HG03558 (cell line): Measurements from ENCODE around the gene APOA1.
"Not testable (repeated sequence)": the region's sequence is repeated elsewhere in the genome, so short reads cannot be mapped to it uniquely, and the experiment has no call there.

Source experiments
- ATAC-seq: cut with Tn5 transposase; IDR thresholded peaks from one replicate; pipeline ENCODE4 v1.9.1; 2021; ENCODE audit warnings: moderate number of reproducible peaks; ENCODE audit not compliant: unreplicated experiment; ENCODE audit errors: extremely low read depth

Gene APOA1

GRCh38 chr11:116835791-116836631, 1.4 kb downstream of the APOA1 start:
- no peak for ATAC-seq

GRCh38 chr11:116835042-116835772, 2.2 kb downstream of the APOA1 start:
- no peak for ATAC-seq

- not testable (repeated sequence) for ATAC-seq
Measured at GRCh38 chr11:116834535-116835041, 2.8 kb downstream of the APOA1 start.

- no peak for ATAC-seq
Measured at GRCh38 chr11:116833816-116834534, 3.4 kb downstream of the APOA1 start.

GRCh38 chr11:116833491-116833815, 4.0 kb downstream of the APOA1 start:
- no peak for ATAC-seq

GRCh38 chr11:116832350-116833290, 4.8 kb downstream of the APOA1 start:
- ATAC-seq: no peak

GRCh38 chr11:116831790-116832349, 5.6 kb downstream of the APOA1 start:
- ATAC-seq: no peak

- no peak for ATAC-seq
Measured at GRCh38 chr11:116830184-116830912, 7.1 kb downstream of the APOA1 start.

GRCh38 chr11:116829525-116830183, 7.8 kb downstream of the APOA1 start, which contains the start of gene APOC3:
Gene APOC3, plus strand, starts transcription at chr11:116829907. Its CDS starts 676 bp downstream, at chr11:116830583.
- ATAC-seq: no peak

GRCh38 chr11:116828632-116829524, 8.5 kb downstream of the APOA1 start:
- no peak for ATAC-seq

- no peak for ATAC-seq
Measured at GRCh38 chr11:116827461-116827860, 10.0 kb downstream of the APOA1 start.

GRCh38 chr11:116826751-116827431, 10.5 kb downstream of the APOA1 start:
- no peak for ATAC-seq

- no peak for ATAC-seq
Measured at GRCh38 chr11:116825854-116826750, 11.3 kb downstream of the APOA1 start.

- ATAC-seq: no peak
Measured at GRCh38 chr11:116825434-116825833, 12.0 kb downstream of the APOA1 start.

- no peak for ATAC-seq
Measured at GRCh38 chr11:116823031-116823843, 14.2 kb downstream of the APOA1 start, which contains the start of gene APOA4. Gene APOA4, minus strand, starts transcription at chr11:116823304. Its CDS starts 113 bp downstream, at chr11:116823191.
